HepG2 (cell line): Measurements from ENCODE around the gene TRIM31. TPM values are rescaled to one million over a fixed set of nuclear protein-coding genes. Genes with fewer than 3 reads are reported as not detected.

Experiments used
- ATAC-seq: fragments of 200-7000 bp; cut with Tn5 transposase; 3 replicates; pipeline ENCODE4 v1.9.1; 2020; ENCODE audit warnings: mild to moderate bottlenecking, moderate library complexity
- BruUV-seq: library from RNA; stranded (reverse); fragments of 400-500 nt; replicated peaks from 2 replicates; lab custom pipeline; 2021; lab: Mats Ljungman, UMichigan
- CTCF ChIA-PET: fragments of 300-600 bp; formaldehyde crosslinking; extraction: SDS; loops from one replicate; lab custom pipeline; 2021; ENCODE audit warnings: low total read pairs, inconsistent platforms, low intra/inter-chr PET ratio; lab: Yijun Ruan, JAX
- POLR2A ChIA-PET: fragments of 350-600 bp; sonication (Branson Sonifier 250); formaldehyde crosslinking; loops from one replicate; lab custom pipeline; 2020; ENCODE audit warnings: antibody characterized with exemption, inconsistent platforms; lab: Yijun Ruan, JAX
- DNase-seq: peaks from one replicate; pipeline ENCODE4 v3.0.0-alpha.2; 2015; ENCODE audit warnings: low spot score
- FAIRE-seq: peaks from 3 replicates; lab custom pipeline; 2011; peaks lifted over from hg19 to GRCh38; lab: Jason Lieb, UNC
- H2AFZ ChIP-seq: one replicate; pipeline ENCODE4 v1.6.1; 2011; ENCODE audit warnings: low read length, inconsistent platforms
- H3K27ac ChIP-seq: fragments of 300-600 bp; 3 replicates; pipeline ENCODE4 v1.8.0; 2011; ENCODE audit warnings: mixed run types, mild to moderate bottlenecking, mixed read lengths, low read length, inconsistent platforms; ENCODE audit not compliant: insufficient read depth; ENCODE audit errors: extremely low read length
- H3K27me3 ChIP-seq, 2 experiments: fragments of 200-600 bp in 1 of 2; 2 replicates in 1 of 2; 3 replicates in 1 of 2; pipeline versions ENCODE4 v1.6.0 to v1.8.0; 2011; ENCODE audit warnings: low read length in 2 of 2, mild to moderate bottlenecking in 2 of 2, moderate library complexity in 2 of 2, inconsistent platforms in 1 of 2; ENCODE audit not compliant: insufficient read depth in 2 of 2, control insufficient read depth in 1 of 2
- H3K36me3 ChIP-seq, 2 experiments: fragments of 200-600 bp in 1 of 2; replicated peaks in 1 of 2; 2 replicates in 1 of 2; 3 replicates in 1 of 2; pipeline versions ENCODE4 v1.5.1 to v1.8.0; 2011; ENCODE audit warnings: low read length in 2 of 2, inconsistent platforms in 1 of 2; ENCODE audit not compliant: insufficient read depth in 2 of 2, control insufficient read depth in 1 of 2
- H3K4me1 ChIP-seq: 2 replicates; pipeline ENCODE4 v1.5.1; 2012; ENCODE audit warnings: low read length, inconsistent platforms; ENCODE audit not compliant: insufficient read depth
- H3K4me2 ChIP-seq: 2 replicates; pipeline ENCODE4 v1.6.0; 2011; ENCODE audit warnings: low read depth, low read length, inconsistent platforms
- H3K4me3 ChIP-seq, 3 experiments: fragments of 200-600 bp in 1 of 3; sonication (generic), shearing (Covaris generic) in 1 of 3; replicated peaks in 1 of 3; 2 replicates each; pipeline ENCODE4 v1.5.1; 2011 to 2016; ENCODE audit warnings: low read length in 3 of 3, inconsistent platforms in 2 of 3, low read depth in 2 of 3, mild to moderate bottlenecking in 2 of 3, control low read depth in 1 of 3, mixed read lengths in 1 of 3; ENCODE audit not compliant: insufficient read depth in 1 of 3
- H3K79me2 ChIP-seq: one replicate; pipeline ENCODE4 v1.6.1; 2011; ENCODE audit warnings: low read length, inconsistent platforms; ENCODE audit not compliant: insufficient read depth
- H3K9ac ChIP-seq: 2 replicates; pipeline ENCODE4 v1.6.0; 2011; ENCODE audit warnings: mild to moderate bottlenecking, low read depth, low read length, inconsistent platforms; ENCODE audit not compliant: insufficient read depth
- H3K9me3 ChIP-seq: 2 replicates; pipeline ENCODE4 v1.5.1; 2012; ENCODE audit warnings: mild to moderate bottlenecking, low read length
- H4K20me1 ChIP-seq: 2 replicates; pipeline ENCODE4 v1.6.0; 2011; ENCODE audit warnings: inconsistent platforms, mild to moderate bottlenecking, low read length, moderate library complexity; ENCODE audit not compliant: insufficient read depth
- JDP2 ChIP-seq: sonication (generic); formaldehyde crosslinking; IDR thresholded peaks from 2 replicates; pipeline ENCODE4 v1.8.1; 2022; ENCODE audit warnings: missing genetic modification reagents, borderline replicate concordance
- ONECUT2 ChIP-seq: sonication (generic); formaldehyde crosslinking; IDR thresholded peaks from 2 replicates; pipeline ENCODE4 v1.4.0; 2020; ENCODE audit warnings: missing genetic modification reagents
- PCBP2 ChIP-seq: fragments of 200-400 bp; formaldehyde crosslinking; optimal IDR thresholded peaks from 2 replicates; pipeline ENCODE3; 2018; ENCODE audit warnings: low read length, low read depth; ENCODE audit not compliant: poor library complexity, severe bottlenecking
- SMARCC2 ChIP-seq: fragments of 450-650 bp; IDR thresholded peaks from 2 replicates; pipeline ENCODE4 v1.6.1; 2017; ENCODE audit warnings: antibody characterized with exemption, mild to moderate bottlenecking
- ZNF143 ChIP-seq: sonication (generic); formaldehyde crosslinking; IDR thresholded peaks from 2 replicates; pipeline ENCODE4 v1.4.0; 2020; ENCODE audit warnings: missing genetic modification reagents
- ZNF773 ChIP-seq: sonication (generic); formaldehyde crosslinking; IDR thresholded peaks from 2 replicates; pipeline ENCODE4 v1.4.0; 2020; ENCODE audit warnings: missing genetic modification reagents, borderline replicate concordance
- WGBS: methylation state at CpG from one replicate; pipeline ENCODE4 v1.1.6; 2017; ENCODE audit warnings: low lambda C conversion rate; 5-methylcytosine and 5-hydroxymethylcytosine counted together
- in situ Hi-C: cut with HindIII; loops from 2 replicates; pipeline ENCODE4 v1.10.0; 2017; ENCODE audit warnings: low pct_unique_long_range_greater_than_20kb; ENCODE audit not compliant: extremely low pct_ligation_motif_present
- intact Hi-C: fragments of 100-400 bp; cut with micrococcal nuclease; formaldehyde crosslinking; loops from one replicate; pipeline ENCODE4 v1.10.0; 2022; ENCODE audit not compliant: unreplicated experiment
- polyA plus RNA-seq, 8 experiments: library from polyadenylated mRNA; depleted of rRNA in 3 of 8; stranded (reverse) in 7 of 8; unstranded in 1 of 8; fragments of >200 nt; fragmentation: Illumina TruSeq in 4 of 8; extraction: Trizol in 4 of 8; gene quantifications; 2 replicates each; pipeline versions ENCODE4 v1.2.1 to v1.2.3, GENCODE V29; 2011 to 2016; ENCODE audit warnings: low read depth in 4 of 8, missing spikeins in 1 of 8, mixed read lengths in 1 of 8; ENCODE audit not compliant: insufficient read depth in 1 of 8
- total RNA-seq, 5 experiments: library from RNA; depleted of rRNA; stranded (reverse); fragments of >200 nt; fragmentation: Illumina TruSeq; extraction: Trizol; gene quantifications; 2 replicates each; pipeline ENCODE4 v1.2.3, GENCODE V29; 2016; ENCODE audit warnings: low read depth in 1 of 5
- TF ChIP-seq, protein P1 (sequence below): sonication (generic); formaldehyde crosslinking; IDR thresholded peaks from 2 replicates; pipeline ENCODE4 v1.4.0; 2020; ENCODE audit warnings: mild to moderate bottlenecking, low read depth, missing genetic modification reagents
- TF ChIP-seq, protein P2 (sequence below): sonication (generic); formaldehyde crosslinking; IDR thresholded peaks from 2 replicates; pipeline ENCODE4 v1.5.0; 2020; ENCODE audit warnings: missing genetic modification reagents

The TRIM31 gene
- total and polyA plus RNA-seq, 2 of the 13 experiments (the other 11 are each of a cell fraction or from before 2014, with no cell fraction given) = 0.13 to 0.51 TPM

DNA sequence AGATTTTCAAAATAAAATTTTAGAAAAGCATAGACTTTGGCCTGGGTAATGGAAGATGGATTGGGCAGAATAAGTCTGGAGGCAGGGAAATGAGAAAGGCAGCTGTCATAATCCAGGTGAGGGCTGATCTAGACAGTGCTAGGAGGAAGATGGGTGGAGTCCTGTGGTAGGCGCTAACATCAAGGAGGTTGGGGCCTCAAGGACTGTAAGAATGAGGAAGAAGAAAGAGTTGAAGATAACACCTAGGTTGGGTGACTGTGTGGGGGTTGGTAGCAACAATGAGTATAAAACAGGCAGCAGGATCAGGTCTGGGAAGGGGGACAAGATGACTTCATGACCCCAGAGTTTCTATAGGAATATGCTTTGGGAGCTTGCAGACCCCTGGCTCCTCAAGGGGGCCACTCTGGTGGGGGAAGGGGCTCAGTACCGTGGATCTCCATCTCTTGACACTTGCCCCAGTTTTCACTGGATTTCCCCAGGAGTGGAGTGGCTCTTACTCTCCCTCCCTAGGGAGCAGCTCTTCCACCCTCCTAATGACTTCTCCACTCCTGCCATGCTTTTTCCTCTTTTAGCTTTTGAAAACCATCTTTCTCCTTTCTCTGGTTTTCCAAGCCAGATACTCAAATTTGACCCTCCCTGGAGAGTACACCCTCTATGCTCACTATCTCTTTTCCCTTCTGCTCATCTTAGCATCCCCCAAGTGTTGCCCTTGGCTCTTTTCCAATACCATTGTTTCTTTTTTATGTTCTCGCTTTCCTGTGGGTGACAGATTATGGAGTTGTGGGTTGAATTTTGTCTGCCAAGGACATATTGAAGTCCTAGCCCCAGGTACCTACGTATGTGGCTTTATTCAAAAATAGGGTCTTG is 14.8 kb downstream of the TRIM31 start:
- Histone ChIP-seq H3K79me2 (peaks cover 9% of the 10 kb centered on the region), H3K36me3 (no peaks in the 10 kb centered on the region), H2AFZ (no peak overlapping the region), H4K20me1 (no peaks in the 10 kb centered on the region), H3K27me3 (peaks cover 0 to 5% of the 10 kb centered on the region in 2 experiments; a peak in 1 of 5 replicates), H3K9ac (no peak overlapping the region), H3K4me1 (peaks cover 88% of the 10 kb centered on the region), H3K4me2 (no peak overlapping the region), H3K9me3 (no peaks in the 10 kb centered on the region), H3K27ac (no peak overlapping the region), H3K4me3 (no peak overlapping the region)
- intact Hi-C loops = no loop called here
- TF ChIP-seq ZNF773 (CRISPR knock-in tag) (no peak), ZNF143 (CRISPR knock-in tag) (no peak), ONECUT2 (CRISPR knock-in tag) (no peak), JDP2 (CRISPR knock-in tag) (no peak), PCBP2 (no peak), SMARCC2 (no peak)
- TF ChIP-seq, protein P1, sequence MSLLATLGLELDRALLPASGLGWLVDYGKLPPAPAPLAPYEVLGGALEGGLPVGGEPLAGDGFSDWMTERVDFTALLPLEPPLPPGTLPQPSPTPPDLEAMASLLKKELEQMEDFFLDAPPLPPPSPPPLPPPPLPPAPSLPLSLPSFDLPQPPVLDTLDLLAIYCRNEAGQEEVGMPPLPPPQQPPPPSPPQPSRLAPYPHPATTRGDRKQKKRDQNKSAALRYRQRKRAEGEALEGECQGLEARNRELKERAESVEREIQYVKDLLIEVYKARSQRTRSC (CRISPR knock-in tag) = no peak
- TF ChIP-seq, protein P2, sequence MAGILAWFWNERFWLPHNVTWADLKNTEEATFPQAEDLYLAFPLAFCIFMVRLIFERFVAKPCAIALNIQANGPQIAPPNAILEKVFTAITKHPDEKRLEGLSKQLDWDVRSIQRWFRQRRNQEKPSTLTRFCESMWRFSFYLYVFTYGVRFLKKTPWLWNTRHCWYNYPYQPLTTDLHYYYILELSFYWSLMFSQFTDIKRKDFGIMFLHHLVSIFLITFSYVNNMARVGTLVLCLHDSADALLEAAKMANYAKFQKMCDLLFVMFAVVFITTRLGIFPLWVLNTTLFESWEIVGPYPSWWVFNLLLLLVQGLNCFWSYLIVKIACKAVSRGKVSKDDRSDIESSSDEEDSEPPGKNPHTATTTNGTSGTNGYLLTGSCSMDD (CRISPR knock-in tag) = no peak
- no peak for ATAC-seq
- FAIRE-seq = no peak
- in situ Hi-C loops = no loop called here
- no peak for DNase-seq
- ChIA-PET CTCF (no interaction called here), POLR2A (no interaction called here)
- WGBS = 66% methylated on average over 4 of the region's 4 CpGs
- no TSS peak for BruUV-seq
